Endothelial cell of umbilical vein (primary cell): ENCODE data around the gene SAMD11. TPM values are rescaled to one million over a fixed set of nuclear protein-coding genes. Genes with fewer than 3 reads are reported as not detected.
"Not testable (repeated sequence)": the region's sequence is repeated elsewhere in the genome, so short reads cannot be mapped to it uniquely, and the experiment has no call there.

ENCODE experiments used
- BruUV-seq: library from RNA; stranded (reverse); fragments of 400-500 nt; replicated peaks from 2 replicates; lab custom pipeline; 2021; lab: Mats Ljungman, UMichigan
- CTCF ChIA-PET: fragments of 300-600, 350-600 bp; sonication (Branson Sonifier 250); formaldehyde crosslinking; loops from one replicate; lab custom pipeline; 2021; ENCODE audit warnings: antibody characterized with exemption, inconsistent platforms; lab: Charles Lee
- POLR2A ChIA-PET: fragments of 300-600, 350-600 bp; sonication (Branson Sonifier 250); formaldehyde crosslinking; loops from one replicate; lab custom pipeline; 2021; ENCODE audit warnings: antibody characterized with exemption, inconsistent platforms; lab: Charles Lee
- DNase-seq: peaks from one replicate; pipeline ENCODE4 v3.0.0-alpha.2; 2011; ENCODE audit warnings: low read depth, low spot score
- FAIRE-seq: peaks from 2 replicates; lab custom pipeline; 2011; peaks lifted over from hg19 to GRCh38; lab: Jason Lieb, UNC
- H2AFZ ChIP-seq: 2 replicates; pipeline ENCODE4 v1.6.0; 2012; ENCODE audit warnings: low read depth, low read length, control low read depth, inconsistent platforms
- H3K27ac ChIP-seq: 2 replicates; pipeline ENCODE4 v1.5.1; 2011; ENCODE audit warnings: low read depth, mild to moderate bottlenecking, control low read depth, low read length, moderate library complexity; ENCODE audit not compliant: insufficient read depth
- H3K27me3 ChIP-seq, 2 experiments: 2 replicates each; pipeline versions ENCODE4 v1.6.0 to v1.6.1; 2011; ENCODE audit warnings: low read length in 2 of 2, mixed read lengths in 1 of 2; ENCODE audit not compliant: control insufficient read depth in 2 of 2, insufficient read depth in 2 of 2
- H3K36me3 ChIP-seq, 2 experiments: 2 replicates in 1 of 2; 3 replicates in 1 of 2; pipeline ENCODE4 v1.5.1; 2011; ENCODE audit warnings: low read length in 2 of 2, mild to moderate bottlenecking in 1 of 2, moderate library complexity in 1 of 2; ENCODE audit not compliant: control insufficient read depth in 2 of 2, insufficient read depth in 2 of 2; ENCODE audit errors: extremely low read depth in 1 of 2
- H3K4me1 ChIP-seq: 3 replicates; pipeline ENCODE4 v1.5.1; 2011; ENCODE audit warnings: mild to moderate bottlenecking, low read length; ENCODE audit not compliant: control insufficient read depth, insufficient read depth; ENCODE audit errors: extremely low read depth
- H3K4me2 ChIP-seq: 2 replicates; pipeline ENCODE4 v1.6.1; 2011; ENCODE audit warnings: low read length, control low read depth, mixed read lengths; ENCODE audit not compliant: insufficient read depth
- H3K4me3 ChIP-seq, 3 experiments: fragments of 200-600 bp in 1 of 3; sonication (generic), shearing (Covaris generic) in 1 of 3; replicated peaks in 1 of 3; 2 replicates each; pipeline ENCODE4 v1.5.1; 2011 to 2016; ENCODE audit warnings: control low read depth in 3 of 3, low read length in 3 of 3, mild to moderate bottlenecking in 2 of 3, inconsistent platforms in 1 of 3, low read depth in 1 of 3, moderate library complexity in 1 of 3; ENCODE audit not compliant: insufficient read depth in 1 of 3
- H3K79me2 ChIP-seq: 2 replicates; pipeline ENCODE4 v1.6.0; 2012; ENCODE audit warnings: low read length, inconsistent platforms; ENCODE audit not compliant: control insufficient read depth, insufficient read depth
- H3K9ac ChIP-seq: replicated peaks from 2 replicates; pipeline ENCODE3; 2011; ENCODE audit warnings: low read length, control low read depth; ENCODE audit not compliant: insufficient read depth; ENCODE audit errors: extremely low read depth
- H3K9me1 ChIP-seq: replicated peaks from 3 replicates; pipeline ENCODE4 v1.6.0; 2011; ENCODE audit warnings: mild to moderate bottlenecking, low read length; ENCODE audit not compliant: control insufficient read depth, insufficient read depth; ENCODE audit errors: extremely low read depth
- H3K9me3 ChIP-seq: replicated peaks from 2 replicates; pipeline ENCODE4 v1.5.1; 2012; ENCODE audit warnings: low read length, inconsistent platforms; ENCODE audit not compliant: control insufficient read depth, insufficient read depth
- H4K20me1 ChIP-seq: replicated peaks from 2 replicates; pipeline ENCODE3; 2011; ENCODE audit warnings: mild to moderate bottlenecking, low read length; ENCODE audit not compliant: control insufficient read depth, insufficient read depth; ENCODE audit errors: extremely low read depth
- POLR2A ChIP-seq: IDR thresholded peaks from 2 replicates; pipeline ENCODE4 v1.6.1; 2012; ENCODE audit warnings: low read depth, mild to moderate bottlenecking, control low read depth, low read length
- dilution Hi-C: fragments of 300-500 bp; cut with MboI; formaldehyde crosslinking; loops from one replicate; pipeline ENCODE4 v1.15.0; 2019; ENCODE audit warnings: low sequenced_read_pairs; ENCODE audit not compliant: extremely low pct_ligation_motif_present
- intact Hi-C: fragments of 100-400 bp; cut with micrococcal nuclease; formaldehyde crosslinking; loops from one replicate; pipeline ENCODE4 v1.10.0; 2022
- polyA plus RNA-seq, 4 experiments: library from polyadenylated mRNA; depleted of rRNA in 3 of 4; stranded (reverse) in 3 of 4; unstranded in 1 of 4; fragments of >200 nt; gene quantifications; 2 replicates each; pipeline versions ENCODE4 v1.2.1 to v1.2.3, GENCODE V29; 2011 to 2012; ENCODE audit warnings: missing spikeins in 1 of 4
- total RNA-seq: library from RNA; stranded (reverse); gene quantifications from 2 replicates; pipeline ENCODE4 v1.2.3, GENCODE V29; 2021
- TF ChIP-seq, protein P1 (sequence below): IDR thresholded peaks from 2 replicates; pipeline ENCODE4 v1.6.1; 2011; ENCODE audit not compliant: insufficient read depth, insufficient read length

SAMD11 gene
- total and polyA plus RNA-seq, 2 donors (not counting 3 experiments of a cell fraction or from before 2014, with no cell fraction given): not detected

DNA sequence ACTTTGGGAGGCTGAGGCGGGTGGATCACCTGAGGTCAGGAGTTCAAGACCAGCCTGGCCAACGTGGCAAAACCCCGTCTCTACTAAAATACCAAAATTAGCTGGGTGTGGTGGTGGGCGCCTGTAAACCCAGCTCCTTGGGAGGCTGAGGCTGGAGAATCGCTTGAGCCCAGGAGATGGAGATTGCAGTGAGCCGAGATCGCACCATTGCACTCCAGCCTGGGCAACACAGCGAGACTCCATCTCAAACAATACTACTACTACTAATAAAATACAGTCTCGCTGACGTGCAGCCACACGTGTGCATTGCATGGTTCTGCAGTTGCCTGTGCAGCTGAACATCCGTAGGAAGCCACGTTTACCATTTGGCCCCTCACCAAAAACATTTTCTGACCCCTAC lies 23.1 kb downstream of the SAMD11 start:
- BruUV-seq, H3K4me3 ChIP-seq, POLR2A ChIA-PET, H3K79me2 ChIP-seq, H3K9ac ChIP-seq, FAIRE-seq, dilution Hi-C loops, H3K27ac ChIP-seq, intact Hi-C loops, H3K4me1 ChIP-seq, H4K20me1 ChIP-seq, H2AFZ ChIP-seq, H3K9me1 ChIP-seq, H3K9me3 ChIP-seq, CTCF ChIA-PET, DNase-seq, H3K4me2 ChIP-seq: not testable (repeated sequence)
- peaks cover 0 to 40% of the 10 kb centered on the region in 2 experiments for H3K36me3 ChIP-seq
- H3K27me3 ChIP-seq: peaks cover 2 to 13% of the 10 kb centered on the region in 2 experiments

DNA sequence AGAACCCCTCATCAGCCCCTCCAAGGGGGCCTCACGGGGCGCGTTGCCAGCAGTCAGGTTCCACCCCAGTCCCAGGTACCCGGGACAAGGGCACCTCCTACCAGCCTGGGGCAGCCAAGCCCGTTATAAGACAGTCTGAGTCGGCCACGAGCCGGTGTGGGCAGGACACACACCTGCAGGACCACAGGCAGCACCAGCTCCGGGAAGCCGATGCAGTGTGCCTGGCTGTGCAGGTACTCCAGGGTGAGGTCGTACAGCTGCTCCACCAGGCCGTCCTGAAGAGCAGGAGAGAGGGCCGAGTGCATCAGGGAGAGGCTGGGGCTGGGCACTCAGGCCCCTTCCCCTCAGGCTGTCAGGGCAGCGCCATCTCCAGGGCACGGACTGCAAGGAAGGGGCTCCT lies 24.2 kb downstream of the SAMD11 start:
- H3K27me3 ChIP-seq: peaks cover 0 to 3% of the 10 kb centered on the region in 2 experiments
- dilution Hi-C loops: no loop called here
- no peaks in the 10 kb centered on the region for H3K4me1 ChIP-seq
- intact Hi-C loops: no loop called here
- TF ChIP-seq, protein P1, sequence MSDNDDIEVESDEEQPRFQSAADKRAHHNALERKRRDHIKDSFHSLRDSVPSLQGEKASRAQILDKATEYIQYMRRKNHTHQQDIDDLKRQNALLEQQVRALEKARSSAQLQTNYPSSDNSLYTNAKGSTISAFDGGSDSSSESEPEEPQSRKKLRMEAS: no peak
- TF ChIP-seq POLR2A: no peak
- H4K20me1 ChIP-seq: no peaks in the 10 kb centered on the region
- FAIRE-seq (no peak), DNase-seq (no peak)
- no TSS peak for BruUV-seq
- H3K36me3 ChIP-seq: peaks cover 0 to 50% of the 10 kb centered on the region in 2 experiments
- H3K9me3 ChIP-seq: no peaks in the 10 kb centered on the region
- H3K79me2 ChIP-seq: no peaks in the 10 kb centered on the region
- no peak overlapping the region for H3K4me2 ChIP-seq
- no peak overlapping the region for H3K4me3 ChIP-seq
- POLR2A ChIA-PET: no interaction called here
- H3K9ac ChIP-seq: no peak overlapping the region
- H2AFZ ChIP-seq: no peak overlapping the region
- H3K27ac ChIP-seq: no peak overlapping the region
- no peaks in the 10 kb centered on the region for H3K9me1 ChIP-seq
- CTCF ChIA-PET: no interaction called here
